ENCODE results near the gene KPTN.

The KPTN gene

GRCh38 chr19:47499863-47500830 is 16.1 kb upstream of the KPTN start:
- TF ChIP-seq, protein P1, sequence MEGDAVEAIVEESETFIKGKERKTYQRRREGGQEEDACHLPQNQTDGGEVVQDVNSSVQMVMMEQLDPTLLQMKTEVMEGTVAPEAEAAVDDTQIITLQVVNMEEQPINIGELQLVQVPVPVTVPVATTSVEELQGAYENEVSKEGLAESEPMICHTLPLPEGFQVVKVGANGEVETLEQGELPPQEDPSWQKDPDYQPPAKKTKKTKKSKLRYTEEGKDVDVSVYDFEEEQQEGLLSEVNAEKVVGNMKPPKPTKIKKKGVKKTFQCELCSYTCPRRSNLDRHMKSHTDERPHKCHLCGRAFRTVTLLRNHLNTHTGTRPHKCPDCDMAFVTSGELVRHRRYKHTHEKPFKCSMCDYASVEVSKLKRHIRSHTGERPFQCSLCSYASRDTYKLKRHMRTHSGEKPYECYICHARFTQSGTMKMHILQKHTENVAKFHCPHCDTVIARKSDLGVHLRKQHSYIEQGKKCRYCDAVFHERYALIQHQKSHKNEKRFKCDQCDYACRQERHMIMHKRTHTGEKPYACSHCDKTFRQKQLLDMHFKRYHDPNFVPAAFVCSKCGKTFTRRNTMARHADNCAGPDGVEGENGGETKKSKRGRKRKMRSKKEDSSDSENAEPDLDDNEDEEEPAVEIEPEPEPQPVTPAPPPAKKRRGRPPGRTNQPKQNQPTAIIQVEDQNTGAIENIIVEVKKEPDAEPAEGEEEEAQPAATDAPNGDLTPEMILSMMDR (IDR thresholded peaks at IDR 0.05; ENCODE audit: unreplicated experiment in 3 of 3), result no peak
- Mint-ChIP-seq H3K27me3 (ENCODE audit: low read depth) (no peaks in the 10 kb centered on the region), H3K9me3 (no peaks in the 10 kb centered on the region), H3K36me3 (ENCODE audit: low read depth) (peaks cover 17% of the 10 kb centered on the region), H3K4me3 (no peak overlapping the region), H3K27ac (no peak overlapping the region), H3K4me1 (peaks cover 11% of the 10 kb centered on the region)

GRCh38 chr19:47499371-47499770 is 15.4 kb upstream of the KPTN start:
- peaks cover 17% of the 10 kb centered on the region for H3K36me3 Mint-ChIP-seq (ENCODE audit: low read depth)
- H3K4me3 Mint-ChIP-seq, result no peak overlapping the region
- H3K9me3 Mint-ChIP-seq, result no peaks in the 10 kb centered on the region
- peaks cover 11% of the 10 kb centered on the region for H3K4me1 Mint-ChIP-seq
- TF ChIP-seq, protein P1 (IDR thresholded peaks at IDR 0.05; ENCODE audit: unreplicated experiment in 3 of 3), result no peak
- no peaks in the 10 kb centered on the region for H3K27me3 Mint-ChIP-seq (ENCODE audit: low read depth)
- H3K27ac Mint-ChIP-seq, result no peak overlapping the region

- H3K36me3 Mint-ChIP-seq (ENCODE audit: low read depth), result peaks cover 14% of the 10 kb centered on the region
- TF ChIP-seq, protein P1 (IDR thresholded peaks at IDR 0.05; ENCODE audit: unreplicated experiment in 3 of 3), result no peak
- H3K27ac Mint-ChIP-seq, result no peak overlapping the region
- H3K27me3 Mint-ChIP-seq (ENCODE audit: low read depth), result no peaks in the 10 kb centered on the region
- peaks cover 15% of the 10 kb centered on the region for H3K4me1 Mint-ChIP-seq
- H3K9me3 Mint-ChIP-seq, result no peaks in the 10 kb centered on the region
- H3K4me3 Mint-ChIP-seq, result no peak overlapping the region
These were observed 14.5 kb upstream of the KPTN start for GRCh38 chr19:47498561-47498960.

- H3K27ac Mint-ChIP-seq, result no peak overlapping the region
- H3K36me3 Mint-ChIP-seq (ENCODE audit: low read depth), result peaks cover 9% of the 10 kb centered on the region
- no peak overlapping the region for H3K4me3 Mint-ChIP-seq
- no peaks in the 10 kb centered on the region for H3K27me3 Mint-ChIP-seq (ENCODE audit: low read depth)
- H3K4me1 Mint-ChIP-seq, result peaks cover 15% of the 10 kb centered on the region
- TF ChIP-seq, protein P1 (IDR thresholded peaks at IDR 0.05; ENCODE audit: unreplicated experiment in 3 of 3), result no peak
- H3K9me3 Mint-ChIP-seq, result no peaks in the 10 kb centered on the region
These were observed 14.0 kb upstream of the KPTN start for GRCh38 chr19:47497821-47498520.

GRCh38 chr19:47497050-47497766 is 13.2 kb upstream of the KPTN start:
- TF ChIP-seq, protein P1 (IDR thresholded peaks at IDR 0.05; ENCODE audit: unreplicated experiment in 3 of 3), result no peak
- Mint-ChIP-seq H3K36me3 (ENCODE audit: low read depth) (peaks cover 4% of the 10 kb centered on the region), H3K4me1 (peaks cover 15% of the 10 kb centered on the region), H3K9me3 (no peaks in the 10 kb centered on the region), H3K27me3 (ENCODE audit: low read depth) (no peaks in the 10 kb centered on the region), H3K4me3 (no peak overlapping the region), H3K27ac (no peak overlapping the region)

Data from nephron (organoid).